Keratinocyte (primary cell): ENCODE results near the gene COL6A2.

ENCODE experiments used
- EZH2 ChIP-seq: IDR thresholded peaks from one replicate; pipeline ENCODE4 v1.6.1; 2012; ENCODE audit warnings: inconsistent platforms, mild to moderate bottlenecking, low read length, moderate library complexity
- TF ChIP-seq, protein P1 (sequence below), 3 experiments: IDR thresholded peaks in 1 of 3; conservative IDR thresholded peaks in 1 of 3; optimal IDR thresholded peaks in 1 of 3; 2 replicates in 2 of 3; 3 replicates in 1 of 3; pipeline versions ENCODE3 to v1.5.1; 2011; ENCODE audit warnings: low read length in 3 of 3, mild to moderate bottlenecking in 3 of 3, moderate library complexity in 2 of 3, control low read depth in 1 of 3, inconsistent platforms in 1 of 3; ENCODE audit not compliant: insufficient read depth in 2 of 3; ENCODE audit errors: extremely low read depth in 1 of 3

DNA sequence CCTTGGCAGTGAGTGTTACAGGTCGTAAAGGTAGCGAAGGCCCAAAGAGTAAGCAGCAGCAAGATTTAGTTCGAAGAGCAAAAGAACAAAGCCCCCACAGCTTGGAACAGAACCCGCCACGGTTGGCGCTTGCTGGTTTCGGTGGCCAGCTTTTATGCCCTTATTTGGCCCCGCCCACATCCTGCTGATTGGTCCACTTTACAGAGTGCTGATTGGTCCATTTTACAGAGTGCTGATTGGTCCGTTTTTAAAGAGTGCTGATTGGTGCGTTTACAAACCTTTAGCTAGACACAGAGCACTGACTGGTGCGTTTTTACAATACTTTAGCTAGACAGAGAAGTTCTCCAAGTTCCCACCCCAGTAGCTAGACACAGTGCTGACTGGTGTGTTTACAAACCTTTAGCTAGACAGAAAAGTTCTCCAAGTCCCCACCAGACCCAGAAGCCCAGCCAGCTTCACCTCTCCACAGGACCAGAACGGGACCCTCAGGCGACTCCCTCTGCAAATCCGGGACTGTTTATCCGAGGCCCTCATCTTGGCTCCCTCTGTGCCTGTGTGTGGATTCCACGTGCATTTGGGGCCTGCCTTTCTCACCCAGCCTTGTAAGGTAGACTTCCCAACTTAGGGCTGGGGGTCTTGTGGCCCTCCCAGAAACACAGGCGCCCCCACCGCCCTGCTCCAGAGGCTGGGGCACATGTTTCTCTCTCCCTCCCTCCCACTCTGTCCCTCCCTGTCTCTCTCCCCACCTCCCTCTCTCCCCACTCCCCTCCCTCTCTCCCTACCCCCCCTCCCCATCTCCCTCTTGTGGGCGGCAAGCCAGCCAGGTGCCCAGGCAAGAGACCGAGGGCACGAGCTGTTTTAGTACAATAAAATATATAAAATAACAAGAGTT is 44.9 kb downstream of the COL6A2 start:
- TF ChIP-seq, protein P1, sequence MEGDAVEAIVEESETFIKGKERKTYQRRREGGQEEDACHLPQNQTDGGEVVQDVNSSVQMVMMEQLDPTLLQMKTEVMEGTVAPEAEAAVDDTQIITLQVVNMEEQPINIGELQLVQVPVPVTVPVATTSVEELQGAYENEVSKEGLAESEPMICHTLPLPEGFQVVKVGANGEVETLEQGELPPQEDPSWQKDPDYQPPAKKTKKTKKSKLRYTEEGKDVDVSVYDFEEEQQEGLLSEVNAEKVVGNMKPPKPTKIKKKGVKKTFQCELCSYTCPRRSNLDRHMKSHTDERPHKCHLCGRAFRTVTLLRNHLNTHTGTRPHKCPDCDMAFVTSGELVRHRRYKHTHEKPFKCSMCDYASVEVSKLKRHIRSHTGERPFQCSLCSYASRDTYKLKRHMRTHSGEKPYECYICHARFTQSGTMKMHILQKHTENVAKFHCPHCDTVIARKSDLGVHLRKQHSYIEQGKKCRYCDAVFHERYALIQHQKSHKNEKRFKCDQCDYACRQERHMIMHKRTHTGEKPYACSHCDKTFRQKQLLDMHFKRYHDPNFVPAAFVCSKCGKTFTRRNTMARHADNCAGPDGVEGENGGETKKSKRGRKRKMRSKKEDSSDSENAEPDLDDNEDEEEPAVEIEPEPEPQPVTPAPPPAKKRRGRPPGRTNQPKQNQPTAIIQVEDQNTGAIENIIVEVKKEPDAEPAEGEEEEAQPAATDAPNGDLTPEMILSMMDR (optimal IDR thresholded peaks at IDR 0.05 in 1 of 3, IDR thresholded peaks at IDR 0.05 in 1 of 3, conservative IDR thresholded peaks at IDR 0.05 in 1 of 3; ENCODE audit: extremely low read depth in 1 of 3, insufficient read depth in 2 of 3, low read length in 3 of 3): no peak
- no peak for TF ChIP-seq EZH2
